Measurements from ENCODE around the gene LRRN2. TPM values are rescaled to one million over a fixed set of nuclear protein-coding genes. Genes with fewer than 3 reads are reported as not detected.

LRRN2 gene
- total RNA-seq, 1 donor from 2014 or later: 6.5 TPM

- no peak overlapping the region for H3K4me3 ChIP-seq
- intact Hi-C loops (cut with DNase I): no loop called here
- TF ChIP-seq CTCF (IDR thresholded peaks at IDR 0.05): no peak
- H3K36me3 ChIP-seq: no peaks in the 10 kb centered on the region
- H3K9me3 ChIP-seq: no peaks in the 10 kb centered on the region
- no peak overlapping the region for H3K27ac ChIP-seq
- no peaks in the 10 kb centered on the region for H3K27me3 ChIP-seq
- peaks cover 0 to 3% of the 10 kb centered on the region in 2 donors for H3K4me1 ChIP-seq
- no peak for DNase-seq (ENCODE audit: low spot score in 2 of 2)
These were observed 110.0 kb downstream of the LRRN2 start for GRCh38 chr1:204575221-204576190.

GRCh38 chr1:204574865-204575163 is 110.7 kb downstream of the LRRN2 start:
- Histone ChIP-seq H3K4me1 (peaks cover 0 to 3% of the 10 kb centered on the region in 2 donors), H3K27ac (no peak overlapping the region), H3K9me3 (no peaks in the 10 kb centered on the region), H3K36me3 (no peaks in the 10 kb centered on the region), H3K4me3 (no peak overlapping the region), H3K27me3 (no peaks in the 10 kb centered on the region)
- DNase-seq (ENCODE audit: low spot score in 2 of 2): no peak
- intact Hi-C loops (cut with DNase I): no loop called here
- TF ChIP-seq CTCF (IDR thresholded peaks at IDR 0.05): no peak

GRCh38 chr1:204574016-204574864 is 111.3 kb downstream of the LRRN2 start:
- Histone ChIP-seq H3K4me1 (peaks cover 0 to 3% of the 10 kb centered on the region in 2 donors), H3K27me3 (no peaks in the 10 kb centered on the region), H3K27ac (no peak overlapping the region), H3K36me3 (no peaks in the 10 kb centered on the region), H3K4me3 (no peak overlapping the region), H3K9me3 (no peaks in the 10 kb centered on the region)
- intact Hi-C loops (cut with DNase I): no loop called here
- TF ChIP-seq CTCF (IDR thresholded peaks at IDR 0.05): no peak
- DNase-seq (ENCODE audit: low spot score in 2 of 2): no peak

- no peak for TF ChIP-seq CTCF (IDR thresholded peaks at IDR 0.05)
- Histone ChIP-seq H3K9me3 (no peaks in the 10 kb centered on the region), H3K36me3 (no peaks in the 10 kb centered on the region), H3K27ac (no peak overlapping the region), H3K4me1 (peaks cover 0 to 1% of the 10 kb centered on the region in 2 donors), H3K4me3 (no peak overlapping the region), H3K27me3 (no peaks in the 10 kb centered on the region)
- no peak for DNase-seq (ENCODE audit: low spot score in 2 of 2)
- intact Hi-C loops (cut with DNase I): no loop called here
These were observed 112.3 kb downstream of the LRRN2 start for GRCh38 chr1:204572923-204573922.

- TF ChIP-seq CTCF (IDR thresholded peaks at IDR 0.05): no peak
- no peak overlapping the region for H3K27ac ChIP-seq
- no peaks in the 10 kb centered on the region for H3K9me3 ChIP-seq
- no peak for DNase-seq (ENCODE audit: low spot score in 2 of 2)
- intact Hi-C loops (cut with DNase I): no loop called here
- H3K27me3 ChIP-seq: no peaks in the 10 kb centered on the region
- no peak overlapping the region for H3K4me3 ChIP-seq
- H3K4me1 ChIP-seq: no peaks in the 10 kb centered on the region
- H3K36me3 ChIP-seq: no peaks in the 10 kb centered on the region
These were observed 113.9 kb downstream of the LRRN2 start for GRCh38 chr1:204571631-204572030.

All from ascending aorta (tissue), 2 donors.